Measurements from ENCODE around the gene FRMPD2.

GRCh38 chr10:48224296-48224695 lies 50.2 kb downstream of the FRMPD2 start:
- TF ChIP-seq CTCF (conservative IDR thresholded peaks at IDR 0.05; ENCODE audit: low read depth in 2 of 2) (no peak), POLR2AphosphoS5 (IDR thresholded peaks at IDR 0.05; ENCODE audit: low read depth) (no peak), ZNF114 (CRISPR knock-in tag; IDR thresholded peaks at IDR 0.05) (no peak), REST (IDR thresholded peaks at IDR 0.05; ENCODE audit: unreplicated experiment) (no peak), EZH2 (IDR thresholded peaks at IDR 0.05; ENCODE audit: low read depth, unreplicated experiment) (no peak), JUNB (IDR thresholded peaks at IDR 0.05; ENCODE audit: unreplicated experiment) (no peak), CREB1 (CRISPR knock-in tag; IDR thresholded peaks at IDR 0.05; ENCODE audit: low read depth) (no peak), EZH2phosphoT487 (IDR thresholded peaks at IDR 0.05; ENCODE audit: unreplicated experiment) (no peak), ETS1 (IDR thresholded peaks at IDR 0.05) (no peak)

Measured in GM23338 (cell line).